GM19455 (cell line): ENCODE measurements around the gene CCDC102B.

Experiments used
- ATAC-seq: cut with Tn5 transposase; IDR thresholded peaks from one replicate; pipeline ENCODE4 v1.9.1; 2021; ENCODE audit not compliant: unreplicated experiment

Gene CCDC102B

DNA sequence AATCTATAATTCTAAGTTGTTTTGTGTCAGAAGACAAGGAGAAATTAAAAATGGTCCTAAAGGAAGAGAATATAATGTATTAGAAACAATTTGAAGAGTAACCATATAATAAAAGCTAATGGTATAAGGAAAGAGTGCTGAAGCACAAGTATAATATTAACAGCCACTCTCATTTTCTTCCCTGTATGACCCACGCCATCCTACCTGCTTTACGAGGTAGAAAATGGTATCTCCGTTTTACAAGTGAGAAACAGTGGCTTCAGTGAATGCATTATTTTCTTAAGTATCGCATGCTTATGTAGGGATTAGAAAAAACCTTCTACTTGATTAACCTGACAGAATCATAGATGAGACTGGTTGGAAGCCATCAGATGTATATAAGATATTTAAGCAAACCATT is 266.2 kb downstream of the CCDC102B start:
- no peak for ATAC-seq

DNA sequence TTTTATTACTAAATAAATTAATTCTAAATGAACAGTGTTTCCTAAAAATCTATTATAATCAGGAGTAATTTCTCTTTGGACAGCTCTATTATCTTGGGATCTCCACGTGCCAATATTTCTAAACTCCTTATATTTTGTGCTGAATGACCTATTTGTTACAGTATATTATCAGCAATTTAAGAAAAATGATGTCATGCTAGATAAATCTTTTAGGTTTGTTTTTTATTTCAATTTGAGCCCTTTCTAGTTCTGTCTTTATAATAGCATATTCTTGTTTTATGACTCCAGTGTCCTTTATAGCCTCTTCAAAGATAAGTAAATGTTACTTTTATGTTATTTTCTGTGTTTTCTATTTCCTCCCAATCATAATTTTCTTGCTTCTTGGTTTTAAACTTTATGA is 269.2 kb downstream of the CCDC102B start:
- no peak for ATAC-seq

DNA sequence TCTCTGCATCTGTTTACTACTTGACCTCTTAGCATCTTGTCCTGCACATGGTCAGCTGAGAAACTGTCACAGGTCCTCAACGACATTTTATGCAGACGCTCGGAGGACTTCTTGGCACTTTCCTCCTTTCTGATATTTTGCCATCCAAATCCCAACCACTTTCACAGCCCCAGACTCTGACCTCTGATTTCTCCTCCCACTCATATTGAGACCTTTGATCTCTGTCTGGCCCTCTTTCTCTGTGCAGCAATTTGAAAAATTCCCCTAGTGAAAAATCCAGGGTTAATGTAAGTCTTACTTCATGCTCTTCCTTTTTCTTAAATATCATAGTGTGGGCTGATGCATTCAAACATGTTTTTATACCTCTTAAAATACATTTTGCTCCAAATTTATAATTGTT is 273.8 kb downstream of the CCDC102B start:
- ATAC-seq: no peak

DNA sequence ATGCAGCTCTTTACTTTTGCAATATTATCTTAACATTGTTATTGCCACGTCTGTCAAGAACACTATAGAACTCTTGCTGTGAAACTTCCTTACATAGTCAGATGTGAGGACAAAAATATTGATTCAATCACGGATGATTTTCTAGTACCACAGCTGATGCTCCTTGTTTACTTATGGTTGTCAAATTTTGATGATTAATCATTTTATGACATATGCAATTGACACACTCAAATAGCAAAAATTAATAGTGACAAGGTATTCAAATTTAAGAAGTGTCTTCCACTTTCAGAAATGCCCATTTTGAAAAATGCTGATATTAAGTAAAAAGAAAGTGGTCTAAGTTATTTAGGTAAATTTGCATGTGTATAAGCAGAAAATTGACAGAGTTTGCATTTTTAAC is 284.0 kb downstream of the CCDC102B start:
- ATAC-seq: no peak

DNA sequence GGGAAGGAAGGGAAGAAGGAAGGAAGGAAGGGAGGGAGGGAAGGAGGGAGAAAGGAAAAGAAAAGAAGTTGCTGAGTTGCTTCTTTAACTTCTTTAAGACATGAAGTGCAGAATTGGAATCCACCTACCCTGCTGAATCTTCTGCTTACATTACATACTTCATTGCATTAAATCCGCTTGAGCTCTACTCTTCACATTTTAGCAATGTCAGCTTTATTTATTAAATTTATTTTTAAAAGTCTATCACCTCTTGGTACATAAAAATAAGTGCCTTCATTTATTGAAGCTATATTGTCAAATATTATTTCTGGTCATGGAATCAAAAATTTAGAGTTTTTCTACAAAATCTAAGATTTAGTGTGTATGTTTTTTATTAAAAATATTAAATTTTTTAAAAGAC is 284.6 kb downstream of the CCDC102B start:
- ATAC-seq: no peak

DNA sequence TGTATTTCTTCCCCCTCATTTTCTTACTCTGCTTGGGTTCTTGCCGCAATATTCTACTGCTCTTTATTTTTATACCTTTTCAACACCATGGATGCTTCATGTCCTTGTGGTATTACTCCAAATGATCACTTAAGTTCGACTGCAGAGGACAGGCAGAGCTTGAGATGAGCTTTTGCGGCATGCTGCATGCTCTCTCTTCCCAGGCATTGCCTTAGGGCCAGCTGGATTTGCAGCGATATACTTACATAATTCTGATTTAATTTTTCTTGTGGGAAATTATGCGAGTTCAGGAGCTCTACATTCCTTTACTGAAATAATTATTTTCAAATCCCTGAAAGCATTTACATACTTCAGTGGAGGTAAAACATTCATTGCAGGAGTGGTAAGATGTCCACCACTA is 288.1 kb downstream of the CCDC102B start:
- ATAC-seq: no peak

DNA sequence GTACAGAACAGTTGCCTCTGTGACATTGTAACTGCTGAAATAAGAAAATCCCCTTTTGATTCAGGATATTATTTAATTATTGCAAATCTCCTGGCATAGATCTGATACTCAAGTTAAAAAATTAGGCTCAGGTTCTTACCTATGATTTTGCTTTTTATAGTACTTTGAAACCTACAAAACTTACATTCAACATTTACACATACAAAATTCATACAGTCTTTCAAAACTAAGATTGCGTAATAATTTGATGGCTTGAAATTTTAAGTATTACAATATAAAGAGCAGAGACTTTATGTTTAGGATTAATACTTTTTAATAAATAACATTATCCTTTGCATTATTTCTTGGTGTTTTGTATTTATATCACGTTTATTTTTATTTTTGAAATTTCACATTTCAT is 291.1 kb downstream of the CCDC102B start:
- no peak for ATAC-seq

DNA sequence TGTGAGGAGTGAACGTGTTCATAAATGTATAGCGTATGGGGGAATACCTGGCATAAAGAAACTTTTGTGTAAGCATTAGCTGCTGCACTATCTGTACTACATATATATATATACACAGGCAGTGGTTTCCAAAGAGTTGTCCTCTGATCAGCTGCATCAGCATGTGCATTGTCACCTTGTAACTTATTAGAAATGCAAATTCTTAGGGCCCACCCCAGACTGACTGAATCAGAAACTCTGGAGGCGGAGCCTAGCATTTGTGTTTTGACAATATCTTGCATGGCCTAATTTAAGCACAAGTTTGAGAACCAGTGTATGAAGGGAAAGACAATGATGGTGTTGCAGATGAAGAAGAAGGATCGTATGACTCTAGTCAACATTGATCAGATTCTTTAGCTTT is 299.5 kb downstream of the CCDC102B start:
- ATAC-seq: no peak

DNA sequence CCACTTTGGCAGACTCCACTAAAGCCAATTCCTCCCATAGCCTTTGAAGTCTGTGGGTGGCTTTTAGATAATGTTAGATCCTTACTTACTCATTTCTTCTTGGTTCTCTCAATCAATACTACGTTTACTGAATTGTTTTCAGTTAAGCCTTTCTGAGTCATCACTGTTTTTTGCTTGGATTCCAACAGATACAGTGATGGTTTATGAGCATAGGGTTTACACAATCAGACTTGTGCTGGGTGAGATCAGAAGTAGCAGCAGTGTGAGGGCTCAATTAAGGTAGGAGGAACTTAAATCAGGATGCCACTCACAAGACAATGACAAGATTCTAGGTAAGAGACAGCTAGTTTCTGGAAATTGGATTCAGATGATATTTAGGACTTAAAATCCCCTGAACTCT is 305.1 kb downstream of the CCDC102B start:
- ATAC-seq: no peak
